Heart left ventricle (tissue), 13 donors: ENCODE data around the gene SLC29A3.

ENCODE experiments used
- CTCF ChIP-seq, 12 donors: fragments of 200-600 bp; sonication (generic) in 4 of 12; IDR thresholded peaks; one replicate each; pipeline versions ENCODE4 v1.5.0 to v1.8.0; 2018 to 2022; ENCODE audit warnings: antibody characterized with exemption in 12 of 12, mild to moderate bottlenecking in 5 of 12
- POLR2A ChIP-seq, 2 donors: fragments of 450-650 bp; IDR thresholded peaks; one replicate each; pipeline ENCODE4 v1.6.1; 2017; ENCODE audit warnings: antibody characterized with exemption in 2 of 2, mild to moderate bottlenecking in 2 of 2, moderate library complexity in 2 of 2
- donor health status: ischemic (EF 13 %, LVEDD 7.1; RV severe dilation, severe dysfunction).
- donor health status: DM: no; HTN: yes; CAD: no.
- donor health status: DM: no; HTN: no; CAD: no.
- donor health status: ischemic (EF 25% LVEDD 6.9; RV normal size, moderate dysfunction).
- donor health status: ischemic (EF 25% LVEDD 5.7; RV mildly dilated, moderate dysfunction).
- donor health status: ischemic (EF 35%, LVEDD 5.7; RV mildly dilated, moderate dysfunction).
- donor health status: nonischemic (EF 11% LVEDD 7.7; RV severe dilation, severe dysfunction).
- donor health status: DM: yes; HTN: yes; CAD: no.
- donor health status: PGD.
- donor health status: ischemic (EF 29% LVEDD 5.4; RV normal size, mild dysfunction).
- donor health status: nonischemic (EF 23%, LVEDD 6.1; RV moderate dilation, normal function).

GRCh38 chr10:71395621-71396020 lies 76.6 kb downstream of the SLC29A3 start:
- TF ChIP-seq CTCF (IDR thresholded peaks at IDR 0.05) (no peak), POLR2A (IDR thresholded peaks at IDR 0.05) (no peak)
